H1 (cell line): ENCODE measurements around the gene DAB2IP. TPM values are rescaled to one million over a fixed set of nuclear protein-coding genes. Genes with fewer than 3 reads are reported as not detected.

ENCODE experiments used
- CTCF ChIA-PET: fragments of 300-600 bp; sonication (Branson Sonifier 250); formaldehyde crosslinking; loops from one replicate; lab custom pipeline; 2021; ENCODE audit not compliant: partially characterized antibody; lab: Charles Lee
- POLR2A ChIA-PET: fragments of 300-600 bp; sonication (Branson Sonifier 250); formaldehyde crosslinking; loops from one replicate; lab custom pipeline; 2021; ENCODE audit warnings: inconsistent platforms; ENCODE audit not compliant: partially characterized antibody; lab: Charles Lee
- DNase-seq, 2 experiments: peaks; one replicate each; pipeline versions ENCODE4 v3.0.0 to v3.0.0-alpha.2; 2010 to 2022; ENCODE audit warnings: low spot score in 2 of 2, low read depth in 1 of 2, mixed read lengths in 1 of 2
- FAIRE-seq: peaks from 2 replicates; lab custom pipeline; 2011; peaks lifted over from hg19 to GRCh38; lab: Jason Lieb, UNC
- H2AFZ ChIP-seq: 2 replicates; pipeline ENCODE4 v1.8.1; 2012; ENCODE audit warnings: low read length, inconsistent platforms
- H2AK5ac ChIP-seq: 2 replicates; pipeline ENCODE4 v1.6.1; 2013; ENCODE audit warnings: low read depth, low read length
- H2BK120ac ChIP-seq: replicated peaks from 2 replicates; pipeline ENCODE3; 2013; ENCODE audit warnings: low read depth, low read length, inconsistent platforms
- H2BK12ac ChIP-seq: 2 replicates; pipeline ENCODE4 v1.6.1; 2013; ENCODE audit warnings: low read depth, low read length
- H2BK15ac ChIP-seq: 2 replicates; pipeline ENCODE4 v1.6.1; 2013; ENCODE audit warnings: low read length
- H2BK20ac ChIP-seq: 2 replicates; pipeline ENCODE4 v1.6.1; 2013; ENCODE audit warnings: low read length
- H2BK5ac ChIP-seq: 2 replicates; pipeline ENCODE4 v1.6.1; 2013; ENCODE audit warnings: low read depth, low read length
- H3K14ac ChIP-seq: 2 replicates; pipeline ENCODE4 v1.6.1; 2013; ENCODE audit warnings: inconsistent platforms; ENCODE audit not compliant: insufficient read length
- H3K18ac ChIP-seq: 2 replicates; pipeline ENCODE4 v1.6.1; 2013; ENCODE audit warnings: low read length; ENCODE audit errors: extremely low read depth
- H3K23ac ChIP-seq: 2 replicates; pipeline ENCODE4 v1.6.1; 2013; ENCODE audit warnings: inconsistent platforms; ENCODE audit not compliant: insufficient read length
- H3K23me2 ChIP-seq: 2 replicates; pipeline ENCODE4 v1.6.1; 2013; ENCODE audit warnings: low read depth, low read length
- H3K27ac ChIP-seq: 2 replicates; pipeline ENCODE4 v1.6.1; 2011; ENCODE audit warnings: low read depth, low read length, inconsistent platforms
- H3K27me3 ChIP-seq, 4 experiments: replicated peaks in 1 of 4; 1 replicate in 1 of 4; 2 replicates in 3 of 4; pipeline versions ENCODE4 v1.6.1 to v1.8.1; 2011 to 2013; ENCODE audit warnings: low read length in 3 of 4, mild to moderate bottlenecking in 3 of 4, inconsistent platforms in 2 of 4, mixed read lengths in 2 of 4, moderate library complexity in 1 of 4; ENCODE audit not compliant: control insufficient read depth in 3 of 4, insufficient read depth in 3 of 4; ENCODE audit errors: extremely low read depth in 1 of 4
- H3K36me3 ChIP-seq, 4 experiments: 2 replicates each; pipeline versions ENCODE4 v1.6.1 to v1.8.1; 2011 to 2013; ENCODE audit warnings: mild to moderate bottlenecking in 4 of 4, low read length in 3 of 4, moderate library complexity in 2 of 4, control low read depth in 1 of 4, inconsistent platforms in 1 of 4; ENCODE audit not compliant: insufficient read depth in 4 of 4, control insufficient read depth in 2 of 4
- H3K4ac ChIP-seq: replicated peaks from 2 replicates; pipeline ENCODE3; 2013; ENCODE audit warnings: low read length, low read depth, mixed read lengths, inconsistent platforms; ENCODE audit not compliant: insufficient read length
- H3K4me1 ChIP-seq, 4 experiments: replicated peaks in 1 of 4; 1 replicate in 1 of 4; 2 replicates in 3 of 4; pipeline versions ENCODE4 v1.6.1 to v1.8.1; 2011 to 2013; ENCODE audit warnings: low read length in 3 of 4, inconsistent platforms in 2 of 4, mixed read lengths in 1 of 4; ENCODE audit not compliant: insufficient read depth in 4 of 4, control insufficient read depth in 3 of 4
- H3K4me2 ChIP-seq, 2 experiments: 2 replicates each; pipeline versions ENCODE4 v1.6.1 to v1.8.1; 2011 to 2013; ENCODE audit warnings: low read depth in 2 of 2, low read length in 2 of 2, control low read depth in 1 of 2, inconsistent platforms in 1 of 2, mild to moderate bottlenecking in 1 of 2; ENCODE audit not compliant: insufficient read depth in 1 of 2
- H3K4me3 ChIP-seq, 4 experiments: fragments of 200-600, 300-600 bp in 1 of 4; sonication (generic), shearing (Covaris generic), sonication (Bioruptor Twin) in 1 of 4; 2 replicates each; pipeline versions ENCODE4 v1.5.1 to v1.8.1; 2011 to 2016; ENCODE audit warnings: low read length in 4 of 4, low read depth in 3 of 4, control low read depth in 2 of 4, inconsistent platforms in 2 of 4, mild to moderate bottlenecking in 2 of 4, mixed read lengths in 1 of 4, moderate library complexity in 1 of 4; ENCODE audit not compliant: insufficient read depth in 2 of 4; ENCODE audit errors: extremely low read depth in 1 of 4
- H3K56ac ChIP-seq: replicated peaks from 2 replicates; pipeline ENCODE3; 2013; ENCODE audit warnings: low read depth, mild to moderate bottlenecking, mixed read lengths, low read length, inconsistent platforms; ENCODE audit not compliant: insufficient read length
- H3K79me1 ChIP-seq: 2 replicates; pipeline ENCODE4 v1.6.1; 2013; ENCODE audit warnings: low read depth, low read length, control low read depth
- H3K79me2 ChIP-seq, 2 experiments: 2 replicates each; pipeline versions ENCODE4 v1.6.1 to v1.8.1; 2012 to 2013; ENCODE audit warnings: low read length in 2 of 2, mild to moderate bottlenecking in 2 of 2, inconsistent platforms in 1 of 2; ENCODE audit not compliant: insufficient read depth in 2 of 2, control insufficient read depth in 1 of 2
- H3K9ac ChIP-seq, 4 experiments: replicated peaks in 1 of 4; 1 replicate in 1 of 4; 2 replicates in 3 of 4; pipeline versions ENCODE4 v1.6.1 to v1.8.1; 2011 to 2013; ENCODE audit warnings: low read depth in 3 of 4, low read length in 3 of 4, control low read depth in 2 of 4, mild to moderate bottlenecking in 2 of 4, moderate library complexity in 2 of 4, inconsistent platforms in 1 of 4; ENCODE audit errors: extremely low read depth in 1 of 4
- H3K9me3 ChIP-seq, 2 experiments: 2 replicates each; pipeline versions ENCODE4 v1.6.1 to v1.8.1; 2012 to 2013; ENCODE audit warnings: mild to moderate bottlenecking in 2 of 2, moderate library complexity in 2 of 2, control low read depth in 1 of 2, inconsistent platforms in 1 of 2, low read depth in 1 of 2, low read length in 1 of 2, mixed read lengths in 1 of 2; ENCODE audit not compliant: insufficient read depth in 2 of 2
- H4K20me1 ChIP-seq, 2 experiments: replicated peaks in 1 of 2; 2 replicates each; pipeline versions ENCODE3 to v1.8.1; 2011 to 2013; ENCODE audit warnings: inconsistent platforms in 2 of 2, low read length in 2 of 2, mild to moderate bottlenecking in 1 of 2; ENCODE audit not compliant: insufficient read depth in 2 of 2, control insufficient read depth in 1 of 2
- H4K5ac ChIP-seq: 2 replicates; pipeline ENCODE4 v1.6.1; 2013; ENCODE audit warnings: low read length, low read depth, mixed read lengths, inconsistent platforms; ENCODE audit not compliant: insufficient read length
- H4K8ac ChIP-seq: 2 replicates; pipeline ENCODE4 v1.8.0; 2013; ENCODE audit warnings: mild to moderate bottlenecking, moderate library complexity, low read length, inconsistent platforms; ENCODE audit not compliant: insufficient read depth; ENCODE audit errors: extremely low read depth
- H4K91ac ChIP-seq: replicated peaks from 2 replicates; pipeline ENCODE3; 2013; ENCODE audit warnings: low read length, mixed read lengths, inconsistent platforms; ENCODE audit not compliant: insufficient read length
- BRCA1 ChIP-seq: IDR thresholded peaks from 2 replicates; pipeline ENCODE4 v1.6.1; 2012; ENCODE audit warnings: low read depth, low read length, improper control_type of control experiment
- POLR2A ChIP-seq, 2 experiments: IDR thresholded peaks; 1 replicate in 1 of 2; 2 replicates in 1 of 2; pipeline ENCODE4 v1.6.1; 2011; ENCODE audit warnings: low read depth in 2 of 2, low read length in 2 of 2, mild to moderate bottlenecking in 2 of 2; ENCODE audit errors: control extremely low read depth in 1 of 2
- SAP30 ChIP-seq: fragments of 300-600 bp; sonication (generic); IDR thresholded peaks from 2 replicates; pipeline ENCODE4 v1.7.1; 2012; ENCODE audit warnings: low read length, moderate library complexity, mild to moderate bottlenecking, inconsistent platforms; ENCODE audit not compliant: insufficient read depth, insufficient replicate concordance
- TCF12 ChIP-seq: IDR thresholded peaks from 2 replicates; pipeline ENCODE4 v1.6.1; 2011; ENCODE audit warnings: low read depth, mild to moderate bottlenecking, low read length
- TEAD4 ChIP-seq: IDR thresholded peaks from 2 replicates; pipeline ENCODE4 v1.6.1; 2012; ENCODE audit warnings: low read depth, low read length, inconsistent platforms, mixed read lengths
- USF2 ChIP-seq: IDR thresholded peaks from 2 replicates; pipeline ENCODE4 v1.6.1; 2011; ENCODE audit warnings: low read length, improper control_type of control experiment
- WGBS, 2 experiments: shearing (Covaris generic) in 1 of 2; methylation state at CpG; one replicate each; pipeline versions ENCODE4 v1.1.6 to v1.1.7; 2013 to 2015; ENCODE audit warnings: low lambda C conversion rate in 2 of 2, mixed read lengths in 2 of 2, inconsistent platforms in 1 of 2, low coverage in 1 of 2, missing lambda C conversion rate in 1 of 2; ENCODE audit not compliant: insufficient replicate concordance in 2 of 2, insufficient coverage in 1 of 2, insufficient read length in 1 of 2; ENCODE audit errors: extremely low coverage in 1 of 2, missing lambda C conversion rate in 1 of 2; 5-methylcytosine and 5-hydroxymethylcytosine counted together
- polyA plus RNA-seq, 7 experiments: library from polyadenylated mRNA; depleted of rRNA in 3 of 7; stranded (reverse) in 5 of 7; unstranded in 2 of 7; fragments of >200 nt in 5 of 7; fragments of 200-250 nt in 2 of 7; gene quantifications; 1 replicate in 5 of 7; 2 replicates in 1 of 7; 4 replicates in 1 of 7; pipeline versions ENCODE4 v1.2.1 to v1.2.3, GENCODE V29; 2011 to 2013; ENCODE audit warnings: missing spikeins in 2 of 7, mixed read lengths in 2 of 7
- total RNA-seq: library from RNA; stranded (reverse); fragmentation: NEBNext Ultra II Directional; extraction: Animal tissue kit (Norgen Biotek cat#: 25700); gene quantifications from 2 replicates; pipeline ENCODE4 v1.2.1, GENCODE V29; 2021

The DAB2IP gene
- total and polyA plus RNA-seq, 2 of the 8 experiments (the other 6 are each of a cell fraction or from before 2014, with no cell fraction given): 19.7 to 39.5 TPM

GRCh38 chr9:121833061-121833460 is 181.6 kb downstream of the DAB2IP start:
- Histone ChIP-seq H3K9ac (no peak overlapping the region), H2AK5ac (no peak overlapping the region), H2BK15ac (no peak overlapping the region), H3K23ac (no peak overlapping the region), H2BK12ac (no peak overlapping the region), H2BK5ac (no peak overlapping the region), H4K5ac (no peak overlapping the region), H3K56ac (no peak overlapping the region), H3K23me2 (no peaks in the 10 kb centered on the region), H3K36me3 (no peaks in the 10 kb centered on the region), H4K91ac (no peak overlapping the region), H3K4me2 (no peak overlapping the region), H2AFZ (no peak overlapping the region), H3K27ac (no peak overlapping the region), H3K4me1 (no peaks in the 10 kb centered on the region), H4K20me1 (no peaks in the 10 kb centered on the region), H3K4ac (no peak overlapping the region), H3K79me1 (no peaks in the 10 kb centered on the region), H4K8ac (no peak overlapping the region), H3K79me2 (no peaks in the 10 kb centered on the region), H2BK20ac (no peak overlapping the region), H3K4me3 (no peak overlapping the region), H3K9me3 (no peaks in the 10 kb centered on the region), H3K18ac (no peak overlapping the region), H3K14ac (no peak overlapping the region), H2BK120ac (no peak overlapping the region), H3K27me3 (no peaks in the 10 kb centered on the region)
- CTCF ChIA-PET: interaction anchor here (0.7 to 1.8 kb wide), 6 partner anchors 8 to 97 kb away, joined by 3 to 4 read pairs (median 4); no protein-coding TSS in a partner anchor
- POLR2A ChIA-PET: no interaction called here
- 87% methylated on average over 9 of the region's 9 CpGs; no CpG with 5 or more reads in 1 of the 2 experiments for WGBS, 2 experiments
- TF ChIP-seq TEAD4 (no peak), TCF12 (no peak), BRCA1 (no peak), SAP30 (no peak), POLR2A (IDR thresholded peaks at IDR 0.05; ENCODE audit: control extremely low read depth in 1 of 2, low read depth in 2 of 2, low read length in 2 of 2) (no peak), USF2 (no peak)
- DNase-seq: peak in 1 of 2 experiments; percentile 16
- no peak for FAIRE-seq
